T-helper 2 cell (primary cell): ENCODE measurements around the gene HOXA13.
A peak's percentile ranks its signal among the peaks of the same experiment; 100 is the strongest.

Source experiments
- DNase-seq, 5 experiments: peaks; one replicate each; pipeline versions ENCODE4 v3.0.0 to v3.0.0-alpha.2; 2012 to 2022
- total RNA-seq, 2 donors: gene quantifications; one replicate each; lab custom pipeline; 2026; lab: John Stamatoyannopoulos, UW

The HOXA13 gene
- 0 to 0.67 reads per million in 2 donors for total RNA-seq

- peak in 1 of 5 experiments; percentile 47 for DNase-seq
Measured at GRCh38 chr7:27199849-27200760, at the start of gene HOXA13. Gene HOXA13 (minus strand): TSS chr7:27200091. CDS start chr7:27200077, 14 bp downstream.

DNA sequence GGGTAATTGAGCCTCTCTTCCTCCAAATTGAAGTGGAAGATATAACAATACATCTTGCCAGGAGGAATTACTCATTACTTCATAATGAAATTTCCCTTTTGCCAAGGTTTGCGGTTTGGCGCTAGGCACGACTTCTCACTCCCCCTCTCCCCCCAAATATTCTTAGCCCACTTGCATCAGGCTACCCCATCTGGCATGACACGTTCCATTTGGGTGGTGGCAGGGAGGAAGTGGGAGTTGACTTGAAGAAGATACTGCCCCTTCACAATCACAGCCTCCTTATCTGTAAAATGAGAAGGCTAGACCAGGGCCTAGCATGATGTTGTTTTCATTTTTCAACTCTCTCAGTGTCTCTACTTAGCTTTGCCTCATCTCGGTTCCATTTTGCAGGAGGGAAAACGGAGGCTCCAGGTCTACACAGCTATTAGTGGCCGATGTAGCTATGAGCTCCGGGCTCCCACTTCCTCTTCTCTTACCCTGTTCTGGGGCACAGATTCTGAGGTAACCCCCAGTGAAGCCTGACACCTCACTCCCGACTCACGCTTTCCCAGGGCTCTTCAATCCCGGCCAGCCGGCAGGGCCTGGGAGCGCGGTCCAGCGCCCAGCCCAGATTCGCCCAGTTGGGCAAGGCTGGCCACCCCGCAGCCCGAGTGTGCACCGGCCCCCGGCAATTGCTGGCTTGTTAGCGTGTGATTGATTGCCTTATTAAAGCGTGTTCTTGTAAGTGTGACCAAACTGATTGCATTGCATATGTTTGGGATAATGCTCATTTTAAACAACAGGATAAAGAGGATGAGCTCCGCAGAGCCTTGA lies 49.2 kb upstream of the HOXA13 start:
- DNase-seq, result no peak

GRCh38 chr7:27248427-27248806 lies 48.5 kb upstream of the HOXA13 start:
- no peak for DNase-seq

DNA sequence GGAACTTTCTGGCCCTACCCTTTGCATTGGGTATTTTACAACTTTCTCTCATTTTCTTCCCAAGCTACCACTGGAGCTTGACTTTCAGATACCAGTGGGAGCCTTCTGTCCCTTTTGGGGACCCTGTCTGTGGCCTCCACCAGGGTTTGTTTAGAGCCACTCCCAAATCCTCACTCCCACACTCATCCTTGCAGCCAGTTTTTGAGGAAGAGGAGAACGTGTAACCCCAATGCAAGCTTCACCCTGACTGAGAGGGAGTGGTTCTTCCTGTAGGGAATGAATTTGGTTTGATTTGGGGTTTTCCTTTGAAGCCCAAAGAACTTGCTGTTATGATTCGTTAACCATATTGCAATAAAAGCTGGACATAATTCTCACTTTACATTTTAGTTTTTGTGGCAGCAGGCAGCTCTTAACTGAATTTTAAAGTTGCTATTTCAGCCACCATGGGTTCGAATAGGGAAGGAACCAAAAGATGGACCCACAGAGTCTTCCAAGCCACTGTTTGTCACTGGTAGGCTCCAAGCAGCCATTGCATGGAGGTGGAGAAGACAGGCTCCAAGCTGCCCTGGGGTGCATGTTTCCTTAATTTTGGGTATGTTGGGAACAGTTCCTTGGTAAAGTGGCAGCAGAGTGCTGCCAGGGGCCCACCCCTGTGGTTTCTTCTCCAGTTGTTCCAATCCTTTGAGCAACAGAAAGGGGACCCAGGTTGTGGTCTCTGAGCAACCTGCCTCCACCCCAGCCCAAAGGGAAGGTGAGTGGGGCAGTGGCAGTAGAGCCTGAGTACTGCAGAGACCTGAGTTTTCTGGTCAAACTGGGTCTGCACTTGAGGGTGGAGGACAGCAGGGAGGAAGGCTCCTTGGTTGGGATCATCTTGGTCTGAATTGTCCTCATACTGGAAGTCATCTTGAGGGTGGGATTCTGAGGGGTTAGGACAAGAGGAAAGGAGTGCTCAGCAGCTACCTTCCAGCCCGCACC lies 47.8 kb upstream of the HOXA13 start:
- no peak for DNase-seq

DNA sequence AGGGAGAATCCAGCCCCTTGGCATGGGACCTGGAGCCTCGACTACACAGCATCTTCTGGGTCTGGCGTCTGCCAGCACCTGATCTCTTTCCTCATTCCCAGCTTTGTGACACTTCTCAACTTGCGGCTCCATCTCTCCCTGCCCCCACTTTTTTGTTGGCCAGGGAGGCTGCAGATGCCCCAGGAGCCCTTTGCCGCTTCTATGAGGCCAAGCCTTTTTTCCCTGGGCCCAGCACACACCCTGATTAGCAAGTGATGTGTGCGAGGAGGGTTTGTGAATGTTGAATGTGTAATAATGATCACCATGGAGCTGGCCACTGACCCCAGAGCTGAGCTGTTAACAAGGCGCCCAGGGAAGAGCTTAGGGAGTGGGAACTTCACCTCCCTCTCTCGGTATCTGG lies 47.1 kb upstream of the HOXA13 start:
- DNase-seq, result no peak

GRCh38 chr7:27245798-27246691 lies 46.2 kb upstream of the HOXA13 start:
- peak in 1 of 5 experiments; percentile 34 for DNase-seq

GRCh38 chr7:27245124-27245797 lies 45.4 kb upstream of the HOXA13 start:
- DNase-seq, result no peak

DNA sequence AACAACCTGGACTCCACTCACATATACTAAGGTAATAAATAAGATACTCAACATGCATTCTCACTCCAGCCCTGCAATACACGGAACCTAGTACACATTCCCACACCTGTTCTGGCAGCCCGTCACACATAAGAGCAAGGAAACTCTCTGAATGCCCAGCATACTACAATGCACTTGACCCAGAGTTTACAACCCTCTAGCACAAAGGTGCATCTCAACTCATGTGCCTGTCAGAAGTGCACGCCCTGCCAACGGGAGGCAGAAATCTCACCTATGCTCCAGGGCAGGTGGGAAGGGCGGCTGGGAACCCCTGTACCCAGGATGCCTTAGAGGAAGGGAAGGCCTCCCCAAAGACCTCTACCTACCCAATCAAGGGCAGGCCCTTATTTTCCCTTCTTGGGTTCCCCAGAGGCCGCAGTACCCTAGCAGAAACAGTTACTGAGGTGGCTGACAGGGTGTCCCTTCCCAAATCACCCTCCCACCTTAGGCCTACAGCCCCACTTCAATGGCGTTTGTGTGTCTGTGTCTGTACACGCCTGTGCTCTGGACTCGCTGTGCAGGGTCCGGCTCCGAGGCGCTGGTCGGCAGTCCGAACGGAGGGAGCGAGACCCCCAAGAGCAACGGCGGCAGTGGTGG lies 44.7 kb upstream of the HOXA13 start:
- DNase-seq, result no peak

- no peak for DNase-seq
Measured at GRCh38 chr7:27243340-27244163, 43.7 kb upstream of the HOXA13 start.

DNA sequence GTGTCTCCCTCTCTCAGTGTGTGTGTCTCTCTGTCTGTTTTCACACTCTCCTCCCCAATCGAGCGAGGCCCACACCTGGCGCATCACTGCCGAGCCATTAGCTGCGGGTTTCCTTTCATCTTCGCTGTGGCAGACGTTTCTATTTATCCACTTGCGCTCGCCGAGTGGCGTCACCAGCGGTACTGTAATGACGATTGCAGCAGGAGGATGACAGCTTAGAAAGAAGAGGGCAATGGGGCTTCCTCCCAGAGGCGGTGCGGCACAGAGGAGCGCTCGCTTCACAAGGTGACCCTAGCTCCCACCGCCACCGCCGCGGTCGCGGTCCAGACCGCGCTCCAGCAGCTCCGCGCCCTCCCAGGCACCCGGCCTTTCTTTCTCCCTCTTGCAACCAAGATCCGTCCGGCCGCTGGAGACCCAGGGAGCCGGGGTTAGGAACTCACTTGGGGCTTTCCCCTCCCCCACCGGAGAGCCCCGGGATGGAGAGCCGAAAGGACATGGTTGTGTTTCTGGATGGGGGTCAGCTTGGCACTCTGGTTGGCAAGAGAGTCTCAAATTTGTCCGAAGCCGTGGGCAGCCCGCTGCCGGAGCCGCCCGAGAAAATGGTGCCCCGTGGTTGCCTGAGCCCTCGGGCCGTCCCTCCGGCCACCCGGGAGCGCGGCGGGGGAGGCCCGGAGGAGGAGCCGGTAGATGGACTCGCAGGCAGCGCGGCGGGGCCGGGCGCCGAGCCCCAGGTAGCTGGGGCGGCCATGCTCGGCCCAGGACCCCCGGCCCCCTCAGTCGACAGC lies 42.9 kb upstream of the HOXA13 start, which contains the start of gene EVX1:
TSS of gene EVX1 (plus strand) at position 248 of the 785 bp plus-strand sequence. CDS start at position 477, 229 bp downstream.
- DNase-seq, result peak in 3 of 5 experiments; percentile 10 to 55 (median 26)

- DNase-seq, result no peak
Measured at GRCh38 chr7:27242154-27242553, 42.3 kb upstream of the HOXA13 start.

GRCh38 chr7:27241189-27242056 lies 41.5 kb upstream of the HOXA13 start:
- DNase-seq, result no peak

DNA sequence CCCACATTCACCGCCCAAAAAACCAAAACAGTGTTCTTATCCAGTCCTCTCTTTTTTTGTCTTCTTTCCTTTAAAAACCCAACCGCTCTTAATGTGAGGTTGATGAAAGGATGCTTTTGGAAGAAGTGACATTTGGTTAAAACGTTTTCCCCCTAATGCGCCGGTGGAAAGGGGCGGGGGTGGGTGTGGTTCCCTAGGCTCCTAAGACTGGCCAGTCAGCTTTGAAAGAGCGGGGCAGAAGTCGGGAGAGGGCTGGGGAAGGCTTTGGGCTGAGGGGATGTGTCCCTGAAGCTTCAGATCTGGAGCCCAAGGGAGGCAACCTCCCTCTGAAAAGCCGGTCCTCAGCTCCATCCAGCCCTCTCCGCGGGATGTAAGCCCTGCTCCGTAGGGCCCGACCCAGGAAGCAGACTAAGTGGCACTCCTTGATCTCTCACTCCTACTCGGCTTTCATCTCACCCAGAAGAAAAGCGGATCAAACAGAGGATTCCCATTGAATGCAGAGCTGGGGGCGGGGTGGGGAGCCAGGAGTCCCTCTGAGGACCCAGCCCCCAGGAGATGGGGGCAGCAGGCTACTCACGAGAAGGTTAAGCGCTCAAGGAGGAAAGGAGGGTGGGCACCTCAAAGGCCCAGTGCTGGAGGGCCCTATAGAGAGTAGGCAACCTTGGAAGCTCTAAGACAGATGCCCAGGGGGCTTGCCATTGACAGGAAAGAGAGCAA lies 40.3 kb upstream of the HOXA13 start:
- no peak for DNase-seq

DNA sequence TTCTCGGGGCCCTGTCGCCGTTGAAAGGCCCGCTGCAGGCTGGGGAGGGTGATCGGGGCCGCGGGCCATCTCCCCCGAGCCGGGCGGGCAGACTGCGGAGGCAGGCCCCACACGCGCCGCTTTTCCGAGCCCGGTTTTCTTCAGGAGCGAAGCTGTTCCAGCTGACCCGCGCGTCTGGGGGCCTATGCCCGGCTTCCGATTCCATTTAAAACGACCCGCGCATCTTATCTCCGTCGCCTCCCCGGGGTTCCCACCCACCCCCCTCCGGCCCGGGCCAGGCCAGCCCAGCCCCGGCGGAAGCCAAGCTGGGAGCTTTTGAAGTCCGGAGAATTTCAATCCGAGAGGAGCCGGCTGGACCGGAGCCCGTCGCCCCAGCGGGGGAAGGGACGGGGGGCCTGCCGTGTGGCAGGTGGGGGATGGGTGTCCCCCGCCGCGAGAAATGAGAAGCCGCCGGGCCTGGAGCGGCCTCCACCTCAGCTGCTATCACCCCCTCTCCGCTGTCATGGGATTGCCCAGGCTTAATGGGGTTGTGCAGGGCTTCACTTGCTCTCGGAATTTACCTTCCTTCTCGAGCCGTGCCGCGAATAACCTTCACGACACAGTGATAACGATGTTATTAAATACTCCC lies 39.6 kb upstream of the HOXA13 start:
- no peak for DNase-seq

DNA sequence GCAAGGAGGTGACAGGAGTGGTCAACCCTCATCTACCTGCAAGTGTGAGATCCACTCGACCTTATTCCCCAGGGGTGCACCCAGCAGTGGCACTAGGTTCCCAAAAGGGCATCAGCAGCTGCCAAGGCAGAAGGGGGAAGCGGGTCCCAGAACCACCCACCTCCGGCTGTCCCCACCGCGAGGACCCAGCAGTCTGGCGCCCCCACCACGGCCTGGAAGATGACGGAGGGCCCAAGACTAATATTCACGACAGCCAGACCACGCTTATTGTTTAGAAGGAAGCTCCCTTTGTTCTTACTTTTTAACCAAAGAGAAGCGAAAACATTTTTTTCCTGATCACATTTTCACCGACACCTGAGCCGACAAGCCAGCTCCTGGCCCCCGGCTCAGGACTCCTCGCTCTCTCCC lies 39.1 kb upstream of the HOXA13 start:
- DNase-seq, result no peak

DNA sequence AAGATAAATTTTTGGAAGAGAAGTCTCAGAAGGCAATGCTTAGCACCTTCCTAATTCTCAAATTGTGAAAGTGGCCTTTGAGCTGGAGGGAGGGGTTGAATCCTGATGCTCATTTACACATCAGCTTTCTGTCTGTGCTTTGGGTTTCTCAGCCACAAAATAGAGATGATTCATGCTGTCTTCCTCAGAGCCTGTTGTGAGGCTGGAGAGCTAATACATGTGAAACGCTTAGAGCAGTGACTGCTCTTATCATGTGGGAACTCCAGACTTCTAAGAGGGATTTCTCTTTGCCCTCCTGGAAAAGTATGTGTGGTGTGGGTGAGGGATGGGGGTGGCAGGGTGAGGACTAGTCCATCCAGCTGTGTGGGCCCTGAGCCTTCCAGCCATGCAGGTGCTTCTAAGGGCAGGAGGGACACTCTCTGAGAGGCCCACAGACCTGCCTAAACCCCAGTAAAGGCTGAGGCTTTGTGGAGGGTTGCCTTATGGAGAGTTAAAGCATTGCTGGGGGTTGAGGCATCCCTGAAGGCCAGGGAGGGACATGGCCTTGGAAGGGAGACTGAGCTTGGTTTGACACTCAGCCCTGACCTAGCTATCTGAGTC lies 37.9 kb upstream of the HOXA13 start:
- no peak for DNase-seq
